ENCODE data around the gene CPPED1. TPM values are rescaled to one million over a fixed set of nuclear protein-coding genes. Genes with fewer than 3 reads are reported as not detected.

CPPED1 gene
- total RNA-seq, 1 donor from 2014 or later = 7.7 TPM

- H3K4me3 Mint-ChIP-seq = no peak overlapping the region
- H3K9me3 Mint-ChIP-seq = no peaks in the 10 kb centered on the region
- no peak for TF ChIP-seq CTCF (IDR thresholded peaks at IDR 0.05; ENCODE audit: unreplicated experiment)
- H3K36me3 Mint-ChIP-seq = no peaks in the 10 kb centered on the region
- H3K27ac Mint-ChIP-seq = no peak overlapping the region
- peaks cover 12% of the 10 kb centered on the region for H3K4me1 Mint-ChIP-seq
- no peaks in the 10 kb centered on the region for H3K27me3 Mint-ChIP-seq (ENCODE audit: low read depth)
- no peak for DNase-seq (ENCODE audit: low spot score in 2 of 2, unreplicated experiment in 2 of 2)
Observed at GRCh38 chr16:12764813-12765488, 38.7 kb downstream of the CPPED1 start.

GRCh38 chr16:12763517-12763916 is 40.2 kb downstream of the CPPED1 start:
- no peak for TF ChIP-seq CTCF (IDR thresholded peaks at IDR 0.05; ENCODE audit: unreplicated experiment)

DNA sequence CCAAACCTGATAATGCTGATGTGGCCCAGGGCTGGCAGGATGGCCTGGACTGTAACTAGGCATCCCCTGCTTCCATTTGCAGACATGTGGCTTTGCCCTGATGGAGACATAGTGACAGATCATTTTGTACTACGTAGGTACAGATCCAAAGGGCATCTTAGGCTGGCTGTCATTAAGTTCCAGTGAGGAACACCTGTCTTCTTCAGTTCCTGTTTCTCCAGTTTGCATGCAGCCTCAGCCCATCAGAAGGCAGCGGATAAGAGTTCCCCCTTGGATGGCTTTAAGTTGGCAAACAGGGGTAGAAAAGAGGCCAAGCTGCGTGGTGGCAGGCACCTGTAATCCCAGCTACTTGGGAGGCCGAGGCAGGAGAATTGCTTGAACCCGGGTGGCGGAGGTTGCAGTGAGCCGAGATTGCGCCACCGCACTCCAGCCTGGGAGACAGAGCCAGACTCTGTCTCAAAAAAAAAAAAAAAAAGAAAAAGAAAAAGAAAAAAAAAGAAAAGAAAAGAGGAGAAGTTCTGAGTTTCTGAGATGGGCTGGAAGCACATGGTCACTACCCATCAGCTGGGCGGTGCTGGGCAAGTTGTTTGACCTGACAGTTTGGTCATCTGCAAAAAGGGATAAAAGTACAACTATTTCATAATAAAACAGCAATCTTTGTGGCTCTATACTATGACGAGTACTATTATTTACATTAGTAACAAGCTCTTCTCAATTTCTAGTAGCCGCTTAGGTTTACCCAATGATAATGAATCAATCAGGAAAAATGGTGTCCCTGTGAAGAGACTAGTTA is 42.7 kb downstream of the CPPED1 start:
- H3K9me3 Mint-ChIP-seq = no peaks in the 10 kb centered on the region
- no peak for DNase-seq (ENCODE audit: low spot score in 2 of 2, unreplicated experiment in 2 of 2)
- no peaks in the 10 kb centered on the region for H3K27me3 Mint-ChIP-seq (ENCODE audit: low read depth)
- H3K4me3 Mint-ChIP-seq = no peak overlapping the region
- no peak for TF ChIP-seq CTCF (IDR thresholded peaks at IDR 0.05; ENCODE audit: unreplicated experiment)
- H3K4me1 Mint-ChIP-seq = peaks cover 29% of the 10 kb centered on the region
- no peaks in the 10 kb centered on the region for H3K36me3 Mint-ChIP-seq
- H3K27ac Mint-ChIP-seq = no peak overlapping the region

More at GRCh38 chr16:12763517-12763916, 40.2 kb downstream of the CPPED1 start:
- no peak for DNase-seq (ENCODE audit: low spot score in 2 of 2, unreplicated experiment in 2 of 2)
- H3K27me3 Mint-ChIP-seq (ENCODE audit: low read depth) = no peaks in the 10 kb centered on the region
- H3K36me3 Mint-ChIP-seq = no peaks in the 10 kb centered on the region
- no peak overlapping the region for H3K27ac Mint-ChIP-seq
- H3K4me1 Mint-ChIP-seq = peaks cover 14% of the 10 kb centered on the region
- H3K9me3 Mint-ChIP-seq = no peaks in the 10 kb centered on the region
- no peak overlapping the region for H3K4me3 Mint-ChIP-seq

DNA sequence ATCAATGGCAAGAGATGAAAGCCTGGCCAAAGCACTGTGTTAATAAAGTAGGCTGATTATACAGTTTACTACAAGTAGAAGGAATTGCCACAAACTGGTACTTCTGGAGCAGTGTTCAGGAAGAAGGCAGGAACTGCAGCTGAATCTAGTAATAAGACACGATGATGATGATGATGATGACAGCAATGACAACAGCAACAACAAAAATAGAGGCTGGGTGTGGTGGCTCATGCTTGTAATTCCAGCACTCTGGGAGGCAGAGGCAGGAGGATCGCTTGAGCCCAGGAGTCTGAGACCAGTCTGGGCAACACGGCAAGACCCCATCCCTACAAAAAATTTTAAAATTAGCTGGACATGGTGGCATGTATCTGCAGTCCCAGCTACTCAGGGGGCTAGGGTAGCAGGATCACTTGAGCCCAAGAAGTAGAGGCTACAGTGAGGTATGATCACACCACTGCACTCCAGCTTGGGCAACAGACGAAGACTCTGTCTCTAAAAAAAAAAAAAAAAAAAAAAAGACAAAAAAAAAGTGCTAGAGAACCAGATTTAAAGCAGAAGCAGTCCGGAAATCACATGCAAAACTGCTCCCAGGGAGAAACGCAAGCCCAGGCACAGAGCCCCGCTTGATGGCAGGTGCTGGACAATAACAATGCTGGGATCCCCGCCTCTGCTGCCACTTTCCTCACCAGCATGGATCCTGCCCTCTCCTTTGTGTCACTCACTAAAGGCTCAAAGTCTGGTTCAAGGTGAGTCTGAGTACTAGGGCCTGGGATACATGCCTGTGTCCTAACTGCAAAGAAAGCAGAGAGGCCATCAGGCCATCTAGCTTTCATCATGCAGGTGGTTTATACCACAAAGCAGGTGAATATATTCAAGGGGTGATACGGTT is 44.8 kb downstream of the CPPED1 start:
- DNase-seq (ENCODE audit: low spot score in 2 of 2, unreplicated experiment in 2 of 2) = no peak
- Mint-ChIP-seq H3K4me1 (peaks cover 23% of the 10 kb centered on the region), H3K27me3 (ENCODE audit: low read depth) (no peaks in the 10 kb centered on the region), H3K27ac (no peak overlapping the region), H3K9me3 (no peaks in the 10 kb centered on the region), H3K4me3 (no peak overlapping the region), H3K36me3 (no peaks in the 10 kb centered on the region)
- no peak for TF ChIP-seq CTCF (IDR thresholded peaks at IDR 0.05; ENCODE audit: unreplicated experiment)

DNA sequence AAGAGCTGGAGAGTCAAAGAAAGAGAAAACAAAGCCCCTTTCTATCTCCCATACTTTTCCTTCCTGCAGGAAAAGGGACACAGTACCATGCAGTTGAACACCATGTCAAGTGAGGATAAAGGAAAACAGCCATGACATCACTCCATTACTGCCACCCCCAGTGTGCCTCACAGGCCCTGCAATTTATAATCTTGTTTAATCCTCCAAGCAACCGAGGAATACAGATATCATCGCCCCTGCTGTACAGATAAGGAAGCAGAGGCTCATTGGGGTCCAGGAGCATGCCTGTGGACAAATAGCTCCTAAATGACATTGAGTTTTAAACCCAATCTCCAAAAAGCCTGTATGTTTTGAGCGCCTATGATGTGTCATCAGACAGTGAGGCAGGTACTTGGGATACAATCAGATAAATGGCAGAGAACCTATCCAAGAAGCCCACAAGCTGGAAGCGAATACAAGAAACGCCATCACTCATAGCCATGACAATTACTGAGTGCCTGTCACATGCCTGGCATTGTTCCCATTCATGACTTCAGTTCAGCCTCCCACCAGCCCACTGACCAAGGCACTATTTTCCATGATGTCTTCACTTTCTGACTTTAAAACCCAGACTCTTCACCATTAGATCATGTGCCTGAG is 45.5 kb downstream of the CPPED1 start:
- no peak for TF ChIP-seq CTCF (IDR thresholded peaks at IDR 0.05; ENCODE audit: unreplicated experiment)
- Mint-ChIP-seq H3K36me3 (no peaks in the 10 kb centered on the region), H3K9me3 (no peaks in the 10 kb centered on the region), H3K4me1 (peaks cover 18% of the 10 kb centered on the region), H3K27ac (no peak overlapping the region), H3K27me3 (ENCODE audit: low read depth) (no peaks in the 10 kb centered on the region), H3K4me3 (no peak overlapping the region)
- DNase-seq (ENCODE audit: low spot score in 2 of 2, unreplicated experiment in 2 of 2) = no peak

All from mesothelial cell of epicardium (in vitro differentiated cells).